ENCODE data around the gene SPAG16. TPM values are rescaled to one million over a fixed set of nuclear protein-coding genes. Genes with fewer than 3 reads are reported as not detected.

SPAG16 gene
- total and polyA plus RNA-seq, 3 donors from 2014 or later, result 69.7 to 111 (median 80.7) TPM

- intact Hi-C loops (cut with DNase I; ENCODE audit: low total_unique reads), result no loop called here
- TF ChIP-seq POLR2A (IDR thresholded peaks at IDR 0.05) (no peak), CTCF (IDR thresholded peaks at IDR 0.05) (no peak)
- H3K36me3 ChIP-seq (ENCODE audit: low read depth, missing control alignments), result no peaks in the 10 kb centered on the region
Observed at GRCh38 chr2:213816583-213816982, 532.3 kb downstream of the SPAG16 start.

GRCh38 chr2:213818436-213818835, 534.2 kb downstream of the SPAG16 start:
- DNase-seq, result no peak
- TF ChIP-seq POLR2A (IDR thresholded peaks at IDR 0.05) (no peak), CTCF (IDR thresholded peaks at IDR 0.05) (no peak)
- no peak overlapping the region for H3K27ac ChIP-seq
- WGBS, 2 donors, result 37 to 42% methylated on average over 1 of the region's 1 CpG
- intact Hi-C loops (cut with DNase I; ENCODE audit: low total_unique reads), result no loop called here
- H3K27me3 ChIP-seq, result no peaks in the 10 kb centered on the region
- no peaks in the 10 kb centered on the region for H3K9me3 ChIP-seq
- H3K36me3 ChIP-seq (ENCODE audit: low read depth, missing control alignments), result no peaks in the 10 kb centered on the region
- no peaks in the 10 kb centered on the region for H3K4me1 ChIP-seq
- no peak overlapping the region for H3K4me3 ChIP-seq

More at GRCh38 chr2:213816583-213816982, 532.3 kb downstream of the SPAG16 start:
- Histone ChIP-seq H3K27ac (no peak overlapping the region), H3K4me1 (no peaks in the 10 kb centered on the region), H3K9me3 (no peaks in the 10 kb centered on the region), H3K27me3 (no peaks in the 10 kb centered on the region), H3K4me3 (no peak overlapping the region)
- DNase-seq, result no peak

GRCh38 chr2:213834331-213834730, 550.1 kb downstream of the SPAG16 start:
- TF ChIP-seq POLR2A (IDR thresholded peaks at IDR 0.05), result no peak
- no peak for TF ChIP-seq CTCF (IDR thresholded peaks at IDR 0.05)
- Histone ChIP-seq H3K4me3 (no peak overlapping the region), H3K9me3 (no peaks in the 10 kb centered on the region), H3K27ac (no peak overlapping the region), H3K4me1 (no peaks in the 10 kb centered on the region), H3K27me3 (no peaks in the 10 kb centered on the region), H3K36me3 (ENCODE audit: low read depth, missing control alignments) (no peaks in the 10 kb centered on the region)
- DNase-seq, result no peak
- intact Hi-C loops (cut with DNase I; ENCODE audit: low total_unique reads), result no loop called here

- no peak overlapping the region for H3K27ac ChIP-seq
Observed at GRCh38 chr2:213834746-213835145, 550.5 kb downstream of the SPAG16 start.

More at GRCh38 chr2:213834746-213835145, 550.5 kb downstream of the SPAG16 start:
- WGBS, 2 donors, result 64 to 71% methylated on average over 1 of the region's 1 CpG
- Histone ChIP-seq H3K4me1 (no peaks in the 10 kb centered on the region), H3K4me3 (no peak overlapping the region), H3K36me3 (ENCODE audit: low read depth, missing control alignments) (no peaks in the 10 kb centered on the region), H3K27me3 (no peaks in the 10 kb centered on the region), H3K9me3 (no peaks in the 10 kb centered on the region)
- TF ChIP-seq POLR2A (IDR thresholded peaks at IDR 0.05), result no peak
- no peak for TF ChIP-seq CTCF (IDR thresholded peaks at IDR 0.05)
- DNase-seq, result no peak
- intact Hi-C loops (cut with DNase I; ENCODE audit: low total_unique reads), result no loop called here

All from testis (tissue), 3 donors.